Neural progenitor cell (in vitro differentiated cells): ENCODE data around the gene URGCP. TPM values are rescaled to one million over a fixed set of nuclear protein-coding genes. Genes with fewer than 3 reads are reported as not detected.

Experiments
- DNase-seq: peaks from one replicate; pipeline ENCODE4 v3.0.0-alpha.2; 2016; ENCODE audit warnings: low spot score
- H2AFZ ChIP-seq: fragments of 200-600 bp; sonication (generic); replicated peaks from 2 replicates; pipeline ENCODE4 v1.6.1; 2016; ENCODE audit warnings: antibody characterized with exemption
- H3F3A ChIP-seq: fragments of 200-600 bp; sonication (generic); 2 replicates; pipeline ENCODE4 v1.6.1; 2016; ENCODE audit warnings: antibody characterized with exemption, low read depth
- H3K27ac ChIP-seq: fragments of 200-600 bp; sonication (generic); 2 replicates; pipeline ENCODE4 v1.5.1; 2016; ENCODE audit warnings: mild to moderate bottlenecking
- H3K27me3 ChIP-seq: fragments of 200-600 bp; sonication (generic); 2 replicates; pipeline ENCODE4 v1.6.1; 2016; ENCODE audit warnings: mild to moderate bottlenecking, moderate library complexity
- H3K36me3 ChIP-seq: fragments of 200-600 bp; sonication (generic); 2 replicates; pipeline ENCODE4 v1.5.1; 2016
- H3K4me1 ChIP-seq: fragments of 200-600 bp; sonication (generic); 2 replicates; pipeline ENCODE4 v1.6.1; 2016; ENCODE audit warnings: mixed run types
- H3K4me2 ChIP-seq: fragments of 200-600 bp; sonication (generic); 2 replicates; pipeline ENCODE4 v1.6.1; 2016
- H3K4me3 ChIP-seq: fragments of 200-600 bp; sonication (generic); 2 replicates; pipeline ENCODE4 v1.5.1; 2016
- H3K79me2 ChIP-seq: fragments of 200-600 bp; sonication (generic); 2 replicates; pipeline ENCODE4 v1.6.1; 2016; ENCODE audit warnings: low read depth
- H3K9ac ChIP-seq: fragments of 200-600 bp; sonication (generic); 2 replicates; pipeline ENCODE4 v1.6.1; 2016
- H3K9me3 ChIP-seq: fragments of 200-600 bp; sonication (generic); 2 replicates; pipeline ENCODE4 v1.5.1; 2016; ENCODE audit warnings: low read depth
- H4K20me1 ChIP-seq: fragments of 200-600 bp; sonication (generic); 2 replicates; pipeline ENCODE4 v1.6.1; 2016; ENCODE audit warnings: low read depth
- H3K27ac Mint-ChIP-seq: 3 replicates; pipeline ENCODE4 v1.8.0; 2021; ENCODE audit warnings: mixed read lengths
- H3K27me3 Mint-ChIP-seq: 2 replicates; pipeline ENCODE4 v1.8.0; 2022; ENCODE audit warnings: low read depth, mild to moderate bottlenecking, inconsistent platforms, moderate library complexity, mixed read lengths; ENCODE audit not compliant: insufficient read depth
- H3K36me3 Mint-ChIP-seq: 3 replicates; pipeline ENCODE4 v1.8.0; 2021; ENCODE audit warnings: mixed read lengths
- H3K4me1 Mint-ChIP-seq: 3 replicates; pipeline ENCODE4 v1.8.0; 2021; ENCODE audit warnings: mixed read lengths
- H3K4me3 Mint-ChIP-seq: 3 replicates; pipeline ENCODE4 v1.8.0; 2021; ENCODE audit warnings: mild to moderate bottlenecking, moderate library complexity, mixed read lengths
- H3K9me3 Mint-ChIP-seq: 3 replicates; pipeline ENCODE4 v1.8.0; 2020; ENCODE audit warnings: mixed read lengths
- CTCF ChIP-seq: fragments of 200-600 bp; sonication (generic); IDR thresholded peaks from 2 replicates; pipeline ENCODE4 v1.5.1; 2017; ENCODE audit warnings: antibody characterized with exemption, mild to moderate bottlenecking
- EZH2 ChIP-seq: fragments of 200-600 bp; sonication (generic); IDR thresholded peaks from 2 replicates; pipeline ENCODE4 v1.6.1; 2017; ENCODE audit warnings: antibody characterized with exemption, mild to moderate bottlenecking, moderate library complexity
- EZH2phosphoT487 ChIP-seq: fragments of 200-600 bp; sonication (generic); IDR thresholded peaks from 2 replicates; pipeline ENCODE4 v1.6.1; 2017; ENCODE audit warnings: antibody characterized with exemption
- total RNA-seq: library from RNA; depleted of rRNA; stranded (reverse); fragments of >200 nt; gene quantifications from 2 replicates; pipeline ENCODE4 v1.2.3, GENCODE V29; 2015; ENCODE audit warnings: low replicate concordance

Gene URGCP
- total RNA-seq, 1 donor from 2014 or later = 9.2 TPM

DNA sequence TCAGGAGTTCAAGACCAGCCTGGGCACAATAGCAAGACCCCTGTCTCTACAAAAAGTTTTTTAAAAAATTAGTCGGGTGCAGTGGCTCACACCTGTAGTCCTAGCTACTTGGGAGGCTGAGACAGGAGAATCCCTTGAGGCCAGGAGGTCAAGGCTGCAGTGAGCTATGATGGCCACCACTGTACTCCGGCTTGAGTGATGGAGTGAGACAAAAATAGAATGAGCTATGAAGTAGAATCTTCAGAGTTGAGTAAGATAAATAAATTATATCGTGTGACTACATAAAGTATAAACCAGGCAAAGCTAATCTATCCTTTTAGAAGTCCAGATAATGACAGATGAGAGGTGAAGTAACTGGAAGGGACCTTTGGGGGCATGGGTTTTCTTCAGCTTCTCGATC is 21.8 kb downstream of the URGCP start:
- Histone ChIP-seq H3K4me2 (no peak overlapping the region), H2AFZ (no peak overlapping the region), H3K9me3 (no peaks in the 10 kb centered on the region), H3K79me2 (no peaks in the 10 kb centered on the region), H3K9ac (no peak overlapping the region), H4K20me1 (no peaks in the 10 kb centered on the region), H3K36me3 (no peaks in the 10 kb centered on the region), H3F3A (no peaks in the 10 kb centered on the region), H3K27ac (no peak overlapping the region), H3K4me3 (no peak overlapping the region), H3K27me3 (no peaks in the 10 kb centered on the region), H3K4me1 (no peaks in the 10 kb centered on the region)
- TF ChIP-seq CTCF (no peak), EZH2phosphoT487 (no peak), EZH2 (no peak)
- H3K9me3 Mint-ChIP-seq = no peaks in the 10 kb centered on the region
- H3K4me3 Mint-ChIP-seq = no peak overlapping the region
- no peak overlapping the region for H3K27ac Mint-ChIP-seq
- no peak for DNase-seq
- H3K4me1 Mint-ChIP-seq = peaks cover 5% of the 10 kb centered on the region
- H3K27me3 Mint-ChIP-seq = peaks cover 4% of the 10 kb centered on the region
- H3K36me3 Mint-ChIP-seq = peaks cover 19% of the 10 kb centered on the region

GRCh38 chr7:43884209-43884608 is 22.2 kb downstream of the URGCP start:
- Mint-ChIP-seq H3K27ac (no peak overlapping the region), H3K36me3 (peaks cover 19% of the 10 kb centered on the region), H3K9me3 (no peaks in the 10 kb centered on the region), H3K27me3 (peaks cover 4% of the 10 kb centered on the region), H3K4me1 (peaks cover 5% of the 10 kb centered on the region), H3K4me3 (no peak overlapping the region)
- no peak overlapping the region for H2AFZ ChIP-seq
- H3K27me3 ChIP-seq = no peaks in the 10 kb centered on the region
- no peak overlapping the region for H3K4me3 ChIP-seq
- no peaks in the 10 kb centered on the region for H3K79me2 ChIP-seq
- no peaks in the 10 kb centered on the region for H3K36me3 ChIP-seq
- H3K4me1 ChIP-seq = no peaks in the 10 kb centered on the region
- no peaks in the 10 kb centered on the region for H3K9me3 ChIP-seq
- no peak for DNase-seq
- no peaks in the 10 kb centered on the region for H4K20me1 ChIP-seq
- no peak overlapping the region for H3K27ac ChIP-seq
- no peak overlapping the region for H3K4me2 ChIP-seq
- H3K9ac ChIP-seq = no peak overlapping the region
- TF ChIP-seq CTCF (no peak), EZH2 (no peak), EZH2phosphoT487 (no peak)
- no peaks in the 10 kb centered on the region for H3F3A ChIP-seq

GRCh38 chr7:43880596-43880995 is 25.8 kb downstream of the URGCP start:
- no peak for TF ChIP-seq EZH2
- no peak for TF ChIP-seq CTCF
- no peak for TF ChIP-seq EZH2phosphoT487
- H3F3A ChIP-seq = no peaks in the 10 kb centered on the region
- no peaks in the 10 kb centered on the region for H3K27me3 ChIP-seq
- H3K4me1 Mint-ChIP-seq = no peaks in the 10 kb centered on the region
- H3K9me3 ChIP-seq = no peaks in the 10 kb centered on the region
- H3K27ac ChIP-seq = no peak overlapping the region
- no peaks in the 10 kb centered on the region for H3K79me2 ChIP-seq
- H3K36me3 ChIP-seq = no peaks in the 10 kb centered on the region
- H3K9me3 Mint-ChIP-seq = no peaks in the 10 kb centered on the region
- H3K4me2 ChIP-seq = no peak overlapping the region
- DNase-seq = no peak
- H3K36me3 Mint-ChIP-seq = peaks cover 31% of the 10 kb centered on the region
- H3K4me3 ChIP-seq = no peak overlapping the region
- H4K20me1 ChIP-seq = no peaks in the 10 kb centered on the region
- H3K4me3 Mint-ChIP-seq = no peak overlapping the region
- no peaks in the 10 kb centered on the region for H3K4me1 ChIP-seq
- no peak overlapping the region for H2AFZ ChIP-seq
- H3K27ac Mint-ChIP-seq = no peak overlapping the region
- H3K27me3 Mint-ChIP-seq = peaks cover 4% of the 10 kb centered on the region
- no peak overlapping the region for H3K9ac ChIP-seq

GRCh38 chr7:43879477-43879876 is 26.9 kb downstream of the URGCP start:
- H3K27me3 ChIP-seq = no peaks in the 10 kb centered on the region
- H3K27ac Mint-ChIP-seq = no peak overlapping the region
- no peak overlapping the region for H3K27ac ChIP-seq
- H3K4me3 Mint-ChIP-seq = no peak overlapping the region
- TF ChIP-seq CTCF = no peak
- no peak for TF ChIP-seq EZH2phosphoT487
- TF ChIP-seq EZH2 = no peak
- H3K27me3 Mint-ChIP-seq = peaks cover 2% of the 10 kb centered on the region
- peaks cover 32% of the 10 kb centered on the region for H3K36me3 Mint-ChIP-seq
- H3K4me2 ChIP-seq = no peak overlapping the region
- H4K20me1 ChIP-seq = no peaks in the 10 kb centered on the region
- H2AFZ ChIP-seq = no peak overlapping the region
- DNase-seq = no peak
- no peaks in the 10 kb centered on the region for H3K4me1 ChIP-seq
- H3K36me3 ChIP-seq = no peaks in the 10 kb centered on the region
- H3K4me1 Mint-ChIP-seq = no peaks in the 10 kb centered on the region
- no peak overlapping the region for H3K9ac ChIP-seq
- H3K9me3 Mint-ChIP-seq = no peaks in the 10 kb centered on the region
- no peaks in the 10 kb centered on the region for H3K9me3 ChIP-seq
- no peak overlapping the region for H3K4me3 ChIP-seq
- H3F3A ChIP-seq = no peaks in the 10 kb centered on the region
- no peaks in the 10 kb centered on the region for H3K79me2 ChIP-seq
